Measurements from ENCODE around the gene PTX3. TPM values are rescaled to one million over a fixed set of nuclear protein-coding genes. Genes with fewer than 3 reads are reported as not detected.

Gene PTX3
- total RNA-seq, 4 donors from 2014 or later = 2.1 to 132 (median 5.1) TPM

DNA sequence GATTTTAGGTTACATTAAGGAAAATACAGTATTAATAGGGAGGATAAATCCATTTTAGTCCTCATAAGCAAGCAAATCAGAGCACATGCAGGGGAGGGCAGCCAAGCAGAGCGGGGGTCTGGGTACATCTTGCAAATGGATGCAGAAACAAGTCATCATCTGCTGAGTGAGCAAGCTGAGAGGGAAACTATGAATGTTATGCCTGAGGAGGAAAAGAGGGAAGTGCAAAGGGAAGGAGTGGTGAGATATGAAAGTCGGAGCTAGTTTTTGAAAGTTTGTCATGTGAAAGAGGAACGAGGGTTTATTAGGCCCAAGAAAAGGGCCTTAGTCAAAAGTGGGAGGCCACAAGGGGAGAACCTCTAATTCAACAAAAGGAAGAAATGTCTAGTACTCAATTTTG lies 15.4 kb downstream of the PTX3 start:
- H3K27me3 ChIP-seq = no peaks in the 10 kb centered on the region
- no peak for DNase-seq (ENCODE audit: extremely low spot score)
- no peak overlapping the region for H3K4me3 ChIP-seq
- intact Hi-C loops (cut with DNase I) = no loop called here
- no peak overlapping the region for H3K27ac ChIP-seq (replicated peaks in 1 of 4)
- TF ChIP-seq EP300 (IDR thresholded peaks at IDR 0.05) = no peak
- no peak for TF ChIP-seq POLR2AphosphoS5 (IDR thresholded peaks at IDR 0.05)
- TF ChIP-seq, protein P1, sequence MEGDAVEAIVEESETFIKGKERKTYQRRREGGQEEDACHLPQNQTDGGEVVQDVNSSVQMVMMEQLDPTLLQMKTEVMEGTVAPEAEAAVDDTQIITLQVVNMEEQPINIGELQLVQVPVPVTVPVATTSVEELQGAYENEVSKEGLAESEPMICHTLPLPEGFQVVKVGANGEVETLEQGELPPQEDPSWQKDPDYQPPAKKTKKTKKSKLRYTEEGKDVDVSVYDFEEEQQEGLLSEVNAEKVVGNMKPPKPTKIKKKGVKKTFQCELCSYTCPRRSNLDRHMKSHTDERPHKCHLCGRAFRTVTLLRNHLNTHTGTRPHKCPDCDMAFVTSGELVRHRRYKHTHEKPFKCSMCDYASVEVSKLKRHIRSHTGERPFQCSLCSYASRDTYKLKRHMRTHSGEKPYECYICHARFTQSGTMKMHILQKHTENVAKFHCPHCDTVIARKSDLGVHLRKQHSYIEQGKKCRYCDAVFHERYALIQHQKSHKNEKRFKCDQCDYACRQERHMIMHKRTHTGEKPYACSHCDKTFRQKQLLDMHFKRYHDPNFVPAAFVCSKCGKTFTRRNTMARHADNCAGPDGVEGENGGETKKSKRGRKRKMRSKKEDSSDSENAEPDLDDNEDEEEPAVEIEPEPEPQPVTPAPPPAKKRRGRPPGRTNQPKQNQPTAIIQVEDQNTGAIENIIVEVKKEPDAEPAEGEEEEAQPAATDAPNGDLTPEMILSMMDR (IDR thresholded peaks at IDR 0.05) = no peak
- no peak for TF ChIP-seq POLR2A (IDR thresholded peaks at IDR 0.05; ENCODE audit: low read depth)
- WGBS = 64% methylated on average over 3 of the region's 3 CpGs
- H3K9me3 ChIP-seq = no peaks in the 10 kb centered on the region
- H3K36me3 ChIP-seq = no peaks in the 10 kb centered on the region
- no peaks in the 10 kb centered on the region for H3K4me1 ChIP-seq

DNA sequence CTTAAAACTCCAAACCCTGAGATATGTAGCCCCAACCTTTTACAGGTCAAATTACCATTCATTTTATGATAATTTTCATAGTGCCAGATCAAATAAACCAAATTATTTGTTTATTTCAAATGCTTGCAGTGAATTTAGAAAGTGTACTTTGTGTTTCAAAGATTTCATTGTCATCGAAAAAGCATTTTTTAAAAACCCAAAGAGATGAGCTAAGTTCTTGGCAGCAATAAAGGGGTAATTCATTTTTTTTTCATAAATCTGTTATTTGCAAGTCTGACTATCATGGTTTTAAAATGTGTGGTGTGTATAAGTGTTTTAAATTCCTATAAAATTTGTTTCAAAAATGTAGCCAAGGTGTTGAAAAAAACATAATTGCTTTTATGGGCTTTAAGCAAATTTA lies 17.2 kb downstream of the PTX3 start:
- H3K4me1 ChIP-seq = no peaks in the 10 kb centered on the region
- no peaks in the 10 kb centered on the region for H3K27me3 ChIP-seq
- H3K36me3 ChIP-seq = no peaks in the 10 kb centered on the region
- no peak for DNase-seq (ENCODE audit: extremely low spot score)
- WGBS = 70% methylated on average over 1 of the region's 1 CpG
- no peak overlapping the region for H3K4me3 ChIP-seq
- TF ChIP-seq, protein P1 (IDR thresholded peaks at IDR 0.05) = no peak
- no peak for TF ChIP-seq EP300 (IDR thresholded peaks at IDR 0.05)
- TF ChIP-seq POLR2A (IDR thresholded peaks at IDR 0.05; ENCODE audit: low read depth) = no peak
- TF ChIP-seq POLR2AphosphoS5 (IDR thresholded peaks at IDR 0.05) = no peak
- no peak overlapping the region for H3K27ac ChIP-seq (replicated peaks in 1 of 4)
- H3K9me3 ChIP-seq = no peaks in the 10 kb centered on the region
- intact Hi-C loops (cut with DNase I) = no loop called here

DNA sequence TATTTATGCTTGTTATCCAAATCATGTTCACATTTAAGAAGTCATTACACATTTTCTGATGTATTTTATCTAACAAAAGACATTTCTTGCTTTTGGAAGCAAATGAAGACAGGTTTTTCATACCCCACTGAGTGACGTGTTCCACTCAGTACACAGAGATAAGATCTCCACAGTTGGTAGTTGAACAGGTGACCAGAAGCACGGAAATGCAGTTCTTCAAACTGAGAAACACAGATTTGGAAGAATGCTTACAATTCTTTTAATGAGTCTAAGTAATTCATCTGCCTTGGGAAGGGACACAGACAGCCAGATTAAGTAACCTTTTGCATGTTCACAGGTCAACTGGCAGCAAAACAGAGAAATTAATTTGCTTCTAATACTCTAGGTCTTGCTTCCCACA lies 23.1 kb downstream of the PTX3 start:
- DNase-seq (ENCODE audit: extremely low spot score) = no peak
- Histone ChIP-seq H3K9me3 (no peaks in the 10 kb centered on the region), H3K27ac (replicated peaks in 1 of 4) (no peak overlapping the region), H3K36me3 (no peaks in the 10 kb centered on the region), H3K27me3 (no peaks in the 10 kb centered on the region), H3K4me1 (no peaks in the 10 kb centered on the region), H3K4me3 (no peak overlapping the region)
- TF ChIP-seq, protein P1 (IDR thresholded peaks at IDR 0.05) = no peak
- TF ChIP-seq POLR2A (IDR thresholded peaks at IDR 0.05; ENCODE audit: low read depth) = no peak
- TF ChIP-seq POLR2AphosphoS5 (IDR thresholded peaks at IDR 0.05) = no peak
- no peak for TF ChIP-seq EP300 (IDR thresholded peaks at IDR 0.05)
- intact Hi-C loops (cut with DNase I) = no loop called here
- 77% methylated on average over 2 of the region's 2 CpGs for WGBS

DNA sequence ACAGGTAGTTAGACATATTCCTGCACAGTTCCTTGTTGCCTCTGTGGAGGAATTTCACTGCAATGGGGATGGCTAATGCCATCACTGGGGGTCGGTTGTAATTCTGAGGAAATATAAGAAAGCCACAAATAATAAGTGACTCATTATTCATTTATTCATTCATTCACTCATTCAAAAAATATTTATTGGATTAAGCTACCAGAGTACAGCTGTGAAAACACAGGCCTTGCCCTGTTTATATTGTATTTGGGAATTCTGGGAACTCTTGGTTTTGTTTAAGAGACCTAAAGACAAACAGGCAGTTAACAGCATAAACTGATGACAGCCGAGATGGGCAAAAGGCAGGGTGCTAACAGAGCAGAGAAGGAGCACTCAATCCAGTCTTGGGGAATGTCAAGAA lies 23.6 kb downstream of the PTX3 start:
- WGBS = 63% methylated on average over 2 of the region's 2 CpGs
- no peaks in the 10 kb centered on the region for H3K9me3 ChIP-seq
- H3K27me3 ChIP-seq = no peaks in the 10 kb centered on the region
- no peaks in the 10 kb centered on the region for H3K4me1 ChIP-seq
- H3K27ac ChIP-seq (replicated peaks in 1 of 4) = no peak overlapping the region
- H3K4me3 ChIP-seq = no peak overlapping the region
- no peaks in the 10 kb centered on the region for H3K36me3 ChIP-seq
- no peak for DNase-seq (ENCODE audit: extremely low spot score)
- intact Hi-C loops (cut with DNase I) = no loop called here
- TF ChIP-seq EP300 (IDR thresholded peaks at IDR 0.05) = no peak
- TF ChIP-seq, protein P1 (IDR thresholded peaks at IDR 0.05) = no peak
- no peak for TF ChIP-seq POLR2AphosphoS5 (IDR thresholded peaks at IDR 0.05)
- TF ChIP-seq POLR2A (IDR thresholded peaks at IDR 0.05; ENCODE audit: low read depth) = no peak

DNA sequence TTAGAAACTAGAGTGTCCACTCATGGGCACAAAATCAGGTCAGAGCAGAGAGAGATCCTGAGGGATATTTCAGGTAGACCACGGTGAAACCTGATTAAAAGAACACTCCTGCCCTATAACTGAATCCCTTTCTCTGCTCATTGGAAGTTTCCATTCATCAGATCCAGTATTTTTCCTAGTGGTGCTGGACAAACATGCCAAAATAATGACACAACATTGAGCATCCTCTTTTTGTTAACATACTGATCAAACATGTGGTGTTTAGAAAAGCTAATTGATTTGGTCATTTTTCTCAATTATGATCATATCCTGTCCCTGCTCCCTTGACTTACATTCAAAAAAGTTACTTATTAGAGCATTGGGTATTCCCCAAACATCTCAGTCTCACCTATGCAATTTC lies 27.2 kb downstream of the PTX3 start:
- no peaks in the 10 kb centered on the region for H3K9me3 ChIP-seq
- 93% methylated on average over 1 of the region's 1 CpG for WGBS
- H3K27ac ChIP-seq (replicated peaks in 1 of 4) = no peak overlapping the region
- intact Hi-C loops (cut with DNase I) = no loop called here
- TF ChIP-seq POLR2AphosphoS5 (IDR thresholded peaks at IDR 0.05) (no peak), EP300 (IDR thresholded peaks at IDR 0.05) (no peak), POLR2A (IDR thresholded peaks at IDR 0.05; ENCODE audit: low read depth) (no peak)
- TF ChIP-seq, protein P1 (IDR thresholded peaks at IDR 0.05) = no peak
- H3K4me3 ChIP-seq = no peak overlapping the region
- no peak for DNase-seq (ENCODE audit: extremely low spot score)
- H3K36me3 ChIP-seq = no peaks in the 10 kb centered on the region
- H3K4me1 ChIP-seq = no peaks in the 10 kb centered on the region
- H3K27me3 ChIP-seq = no peaks in the 10 kb centered on the region

Measured in esophagus muscularis mucosa (tissue), 4 donors.